HL-60 (cell line): ENCODE data around the gene CKAP4.

ENCODE experiments used
- CTCF ChIP-seq: IDR thresholded peaks from one replicate; pipeline ENCODE4 v1.5.1; 2011; ENCODE audit warnings: low read length, control low read depth, inconsistent platforms; ENCODE audit not compliant: insufficient read depth
- GABPA ChIP-seq: IDR thresholded peaks from 2 replicates; pipeline ENCODE4 v1.6.1; 2012; ENCODE audit warnings: low read depth
- POLR2AphosphoS5 ChIP-seq: IDR thresholded peaks from 2 replicates; pipeline ENCODE4 v1.6.1; 2012; ENCODE audit warnings: low read depth
- REST ChIP-seq: IDR thresholded peaks from 2 replicates; pipeline ENCODE4 v1.6.1; 2012; ENCODE audit warnings: low read depth; ENCODE audit not compliant: insufficient replicate concordance
- SPI1 ChIP-seq: IDR thresholded peaks from 2 replicates; pipeline ENCODE4 v1.6.1; 2012; ENCODE audit warnings: low read depth, mild to moderate bottlenecking, borderline replicate concordance

- no peak for TF ChIP-seq GABPA
- no peak for TF ChIP-seq CTCF
- TF ChIP-seq POLR2AphosphoS5 = no peak
- no peak for TF ChIP-seq REST
- TF ChIP-seq SPI1 = no peak
Observed at GRCh38 chr12:106271575-106272505, 24.0 kb upstream of the CKAP4 start.
